HG02642 (cell line): ENCODE data around the gene FOXC1.
A peak's percentile ranks its signal among the peaks of the same experiment; 100 is the strongest.

Experiments used
- ATAC-seq: cut with Tn5 transposase; IDR thresholded peaks from one replicate; pipeline ENCODE4 v1.9.1; 2021; ENCODE audit warnings: mild to moderate bottlenecking; ENCODE audit not compliant: unreplicated experiment, poor library complexity

The FOXC1 gene

GRCh38 chr6:1619673-1620503, 10.2 kb downstream of the FOXC1 start:
- no peak for ATAC-seq

- ATAC-seq = no peak
These were observed 10.9 kb downstream of the FOXC1 start for GRCh38 chr6:1620504-1621069.

GRCh38 chr6:1621070-1621701, 11.5 kb downstream of the FOXC1 start:
- no peak for ATAC-seq

GRCh38 chr6:1622220-1622850, 12.6 kb downstream of the FOXC1 start:
- ATAC-seq = no peak

GRCh38 chr6:1622851-1623768, 13.4 kb downstream of the FOXC1 start:
- no peak for ATAC-seq

GRCh38 chr6:1623769-1624057, 14.0 kb downstream of the FOXC1 start:
- ATAC-seq = no peak

GRCh38 chr6:1624058-1624850, 14.5 kb downstream of the FOXC1 start:
- peak; percentile 55 for ATAC-seq

- peak; percentile 28 for ATAC-seq
These were observed 15.4 kb downstream of the FOXC1 start for GRCh38 chr6:1624851-1625781.

- no peak for ATAC-seq
These were observed 16.2 kb downstream of the FOXC1 start for GRCh38 chr6:1625794-1626435.

GRCh38 chr6:1626481-1626880, 16.8 kb downstream of the FOXC1 start:
- ATAC-seq = no peak

- ATAC-seq = no peak
These were observed 18.3 kb downstream of the FOXC1 start for GRCh38 chr6:1627827-1628560.

GRCh38 chr6:1629316-1629715, 19.6 kb downstream of the FOXC1 start:
- no peak for ATAC-seq

- ATAC-seq = no peak
These were observed 20.6 kb downstream of the FOXC1 start for GRCh38 chr6:1630212-1630770.

- no peak for ATAC-seq
These were observed 21.1 kb downstream of the FOXC1 start for GRCh38 chr6:1630771-1631217.

GRCh38 chr6:1631251-1631650, 21.5 kb downstream of the FOXC1 start:
- no peak for ATAC-seq

GRCh38 chr6:1633366-1634021, 23.8 kb downstream of the FOXC1 start:
- no peak for ATAC-seq
